Kidney (tissue), 14 donors: Measurements from ENCODE around the gene THBD. TPM values are rescaled to one million over a fixed set of nuclear protein-coding genes. Genes with fewer than 3 reads are reported as not detected.
A peak's percentile ranks its signal among the peaks of the same experiment; 100 is the strongest.

Experiments
- DNase-seq, 5 donors: peaks; one replicate each; pipeline ENCODE4 v3.0.0-alpha.2; 2013 to 2020
- FAIRE-seq: peaks from 2 replicates; lab custom pipeline; 2012; peaks lifted over from hg19 to GRCh38; lab: Jason Lieb, UNC
- H3K27ac ChIP-seq, 2 donors: one replicate each; pipeline ENCODE4 v1.7.0; 2013; ENCODE audit warnings: low read depth in 2 of 2, low read length in 2 of 2, inconsistent platforms in 1 of 2
- H3K27me3 ChIP-seq: one replicate; pipeline ENCODE4 v1.7.1; 2013; ENCODE audit warnings: low read length, inconsistent platforms; ENCODE audit not compliant: control insufficient read depth, insufficient read depth
- H3K36me3 ChIP-seq, 3 donors: one replicate each; pipeline versions ENCODE4 v1.7.0 to v1.7.1; 2013; ENCODE audit warnings: low read length in 3 of 3, control low read depth in 1 of 3, inconsistent platforms in 1 of 3; ENCODE audit not compliant: insufficient read depth in 3 of 3, control insufficient read depth in 2 of 3
- H3K4me1 ChIP-seq, 3 donors: one replicate each; pipeline versions ENCODE4 v1.7.0 to v1.7.1; 2013; ENCODE audit warnings: low read length in 3 of 3, inconsistent platforms in 1 of 3, low read depth in 1 of 3; ENCODE audit not compliant: control insufficient read depth in 2 of 3, insufficient read depth in 2 of 3
- H3K4me3 ChIP-seq, 3 donors: one replicate each; pipeline versions ENCODE4 v1.7.0 to v1.8.1; 2013; ENCODE audit warnings: low read length in 3 of 3, control low read depth in 1 of 3, inconsistent platforms in 1 of 3
- H3K9ac ChIP-seq, 3 donors: one replicate each; pipeline versions ENCODE4 v1.7.0 to v1.7.1; 2013; ENCODE audit warnings: low read length in 3 of 3, control low read depth in 1 of 3, inconsistent platforms in 1 of 3
- H3K9me3 ChIP-seq, 3 donors: one replicate each; pipeline versions ENCODE4 v1.7.0 to v1.7.1; 2013; ENCODE audit warnings: low read length in 3 of 3, control low read depth in 1 of 3, inconsistent platforms in 1 of 3; ENCODE audit not compliant: control insufficient read depth in 2 of 3, insufficient read depth in 1 of 3
- CTCF ChIP-seq: IDR thresholded peaks from 3 replicates; pipeline ENCODE4 v1.5.1; 2012; ENCODE audit warnings: mild to moderate bottlenecking, moderate library complexity, borderline replicate concordance; ENCODE audit not compliant: insufficient read depth; ENCODE audit errors: extremely low read depth
- intact Hi-C: fragments of 100-400 bp; cut with DNase I; formaldehyde crosslinking; loops from one replicate; pipeline ENCODE4 v1.11.1; 2022
- polyA plus RNA-seq: library from polyadenylated mRNA; stranded (reverse); fragments of 350-450 nt; fragmentation: Illumina TruSeq; extraction: RNeasy Lipid Tissue Mini Kit (QIAGEN cat#74804); gene quantifications from one replicate; pipeline ENCODE4 v1.2.3, GENCODE V29; 2014; ENCODE audit warnings: low read depth, low replicate concordance; ENCODE audit not compliant: insufficient read depth
- total RNA-seq: library from RNA; stranded (reverse); fragmentation: NEBNext Ultra II Directional; extraction: Animal tissue kit (Norgen Biotek cat#: 25700); gene quantifications from one replicate; pipeline ENCODE4 v1.2.1, GENCODE V29; 2021
- donor health status: control.
- donor health status: control.
- donor health status: control.
- donor health status: control.
- donor health status: control.
- donor health status: DM: yes; HTN: yes; CAD: no.
- donor health status: Normal renal cell carcinoma (clear cell type).

The THBD gene
- total and polyA plus RNA-seq, 2 donors from 2014 or later: 9.7 to 48.1 TPM

- intact Hi-C loops: no loop called here
Measured at GRCh38 chr20:23086931-23087411, 37.5 kb upstream of the THBD start.

GRCh38 chr20:23086056-23086566 is 36.6 kb upstream of the THBD start, which contains the start of gene CD93:
CD93 (minus strand) TSS chr20:23086324; CDS start chr20:23086192, 132 bp downstream.
- intact Hi-C loops: no loop called here
- Histone ChIP-seq H3K9ac (peak within 1 kb of the TSS in 1 of 3 donors; percentile 53), H3K27me3 (no peaks in the 10 kb centered on the region), H3K4me3 (peak within 1 kb of the TSS in 2 of 3 donors; percentile 36 to 53), H3K36me3 (no peaks in the 10 kb centered on the region), H3K9me3 (no peaks in the 10 kb centered on the region), H3K27ac (peak within 1 kb of the TSS; percentile 91 to 97), H3K4me1 (peaks cover 0 to 6% (median 0%) of the 10 kb centered on the region in 3 donors)
- no peak for TF ChIP-seq CTCF
- no peak for FAIRE-seq
- DNase-seq: peak in 2 of 5 donors; percentile 71 to 80

More at GRCh38 chr20:23086931-23087411, 37.5 kb upstream of the THBD start:
- H3K9me3 ChIP-seq: no peaks in the 10 kb centered on the region
- peaks cover 0 to 12% (median 0%) of the 10 kb centered on the region in 3 donors for H3K4me1 ChIP-seq
- TF ChIP-seq CTCF: no peak
- FAIRE-seq: no peak
- H3K9ac ChIP-seq: peak overlapping the region in 1 of 3 donors; percentile 53
- H3K36me3 ChIP-seq: no peaks in the 10 kb centered on the region
- H3K4me3 ChIP-seq: no peak overlapping the region
- H3K27me3 ChIP-seq: no peaks in the 10 kb centered on the region
- H3K27ac ChIP-seq: peak overlapping the region; percentile 91 to 97
- peak in 1 of 5 donors; percentile 84 for DNase-seq

GRCh38 chr20:23085436-23086055 is 36.1 kb upstream of the THBD start:
- no peaks in the 10 kb centered on the region for H3K9me3 ChIP-seq
- peak overlapping the region in 2 of 3 donors; percentile 36 to 53 for H3K4me3 ChIP-seq
- H3K27me3 ChIP-seq: no peaks in the 10 kb centered on the region
- peak overlapping the region; percentile 91 to 97 for H3K27ac ChIP-seq
- intact Hi-C loops: no loop called here
- peak overlapping the region in 1 of 3 donors; percentile 53 for H3K9ac ChIP-seq
- FAIRE-seq: no peak
- no peak for TF ChIP-seq CTCF
- H3K4me1 ChIP-seq: peaks cover 0 to 7% (median 0%) of the 10 kb centered on the region in 3 donors
- DNase-seq: no peak
- no peaks in the 10 kb centered on the region for H3K36me3 ChIP-seq
